Retina (tissue), 1 donor: ENCODE measurements around the gene PGM5.
"Not testable (repeated sequence)": the region's sequence is repeated elsewhere in the genome, so short reads cannot be mapped to it uniquely, and the experiment has no call there.

Experiments used
- DNase-seq: peaks from one replicate; pipeline ENCODE4 v3.0.0-alpha.2; 2016

Gene PGM5

GRCh38 chr9:68383894-68384293 lies 27.5 kb downstream of the PGM5 start:
- DNase-seq, result not testable (repeated sequence)

- DNase-seq, result not testable (repeated sequence)
Observed at GRCh38 chr9:68389558-68389957, 33.1 kb downstream of the PGM5 start.

- DNase-seq, result not testable (repeated sequence)
Observed at GRCh38 chr9:68390737-68391136, 34.3 kb downstream of the PGM5 start.

GRCh38 chr9:68396411-68397094 lies 40.1 kb downstream of the PGM5 start:
- DNase-seq, result peak; percentile 1

GRCh38 chr9:68397095-68397423 lies 40.6 kb downstream of the PGM5 start:
- DNase-seq, result peak; percentile 2

GRCh38 chr9:68397796-68398195 lies 41.4 kb downstream of the PGM5 start:
- not testable (repeated sequence) for DNase-seq

- DNase-seq, result not testable (repeated sequence)
Observed at GRCh38 chr9:68398324-68398723, 41.9 kb downstream of the PGM5 start.

GRCh38 chr9:68404421-68405185 lies 48.2 kb downstream of the PGM5 start:
- DNase-seq, result not testable (repeated sequence)

- not testable (repeated sequence) for DNase-seq
Observed at GRCh38 chr9:68411865-68412264, 55.5 kb downstream of the PGM5 start.

GRCh38 chr9:68412754-68413153 lies 56.3 kb downstream of the PGM5 start:
- DNase-seq, result not testable (repeated sequence)

- DNase-seq, result not testable (repeated sequence)
Observed at GRCh38 chr9:68415065-68415464, 58.7 kb downstream of the PGM5 start.

- no peak for DNase-seq
Observed at GRCh38 chr9:68416936-68417564, 60.6 kb downstream of the PGM5 start.

- no peak for DNase-seq
Observed at GRCh38 chr9:68417762-68418161, 61.4 kb downstream of the PGM5 start.

- peak; percentile 40 for DNase-seq
Observed at GRCh38 chr9:68418259-68418845, 61.9 kb downstream of the PGM5 start.

GRCh38 chr9:68419901-68420300 lies 63.5 kb downstream of the PGM5 start:
- DNase-seq, result peak; percentile 23

GRCh38 chr9:68426755-68427154 lies 70.3 kb downstream of the PGM5 start:
- DNase-seq, result no peak

- DNase-seq, result no peak
Observed at GRCh38 chr9:68427216-68427977, 71.0 kb downstream of the PGM5 start.

GRCh38 chr9:68428481-68428880 lies 72.1 kb downstream of the PGM5 start:
- DNase-seq, result no peak

- DNase-seq, result no peak
Observed at GRCh38 chr9:68429631-68430030, 73.2 kb downstream of the PGM5 start.

GRCh38 chr9:68431307-68431706 lies 74.9 kb downstream of the PGM5 start:
- DNase-seq, result no peak

GRCh38 chr9:68433531-68434110 lies 77.2 kb downstream of the PGM5 start:
- no peak for DNase-seq

GRCh38 chr9:68437785-68438184 lies 81.4 kb downstream of the PGM5 start:
- DNase-seq, result no peak
